H54 (cell line): Measurements from ENCODE around the gene GNL2.

Experiments
- DNase-seq: peaks from one replicate; pipeline ENCODE4 v3.0.0; 2011; ENCODE audit warnings: low spot score, mixed read lengths; ENCODE audit not compliant: insufficient read length
- FAIRE-seq: peaks from 3 replicates; lab custom pipeline; 2011; peaks lifted over from hg19 to GRCh38; lab: Jason Lieb, UNC
- POLR2A ChIP-seq: IDR thresholded peaks from 2 replicates; pipeline ENCODE4 v1.6.1; 2011; ENCODE audit warnings: low read depth, mild to moderate bottlenecking, low read length

The GNL2 gene

DNA sequence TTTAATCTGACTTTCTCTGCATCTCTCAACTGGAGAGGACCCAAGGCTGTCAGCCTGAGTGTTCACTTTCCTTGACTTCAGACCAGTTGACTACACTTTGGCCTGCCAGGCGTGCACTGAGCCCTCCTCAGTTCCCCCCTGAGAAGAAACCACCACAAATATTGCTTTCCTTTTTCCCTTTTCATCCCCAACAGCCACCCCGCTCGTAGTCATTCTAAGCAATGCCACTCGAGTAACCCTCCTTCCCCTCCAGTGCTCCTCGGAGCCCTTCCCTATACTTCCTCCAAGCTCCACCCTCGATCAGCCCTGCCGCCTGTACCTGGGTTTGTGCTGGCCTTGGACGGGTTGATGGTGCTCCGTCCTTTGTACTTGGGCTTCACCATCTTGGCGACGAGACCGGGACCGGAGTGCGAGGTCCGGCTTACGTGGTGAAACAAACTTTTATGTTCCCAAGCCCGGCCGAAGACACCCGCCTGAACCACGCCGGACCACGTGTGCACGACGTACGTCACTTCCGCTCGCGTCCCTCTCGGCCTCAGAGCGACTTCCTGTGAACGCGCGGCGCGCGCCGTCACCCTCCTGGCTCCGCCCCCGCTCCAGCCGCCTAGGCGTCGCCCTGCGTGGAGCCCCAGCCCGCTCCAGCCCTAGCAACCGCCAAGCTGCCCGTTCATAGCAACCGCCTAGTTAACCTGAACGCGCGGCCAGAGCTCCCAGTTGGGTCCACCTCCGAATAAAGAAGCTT is at the start of gene GNL2:
GNL2 (minus strand) TSS at position 498 of the 742 bp plus-strand sequence; CDS start at position 383, 115 bp downstream.
- peak; percentile 89 for TF ChIP-seq POLR2A
- DNase-seq, result peak; percentile 96
- peak; percentile 96 for FAIRE-seq

GRCh38 chr1:37641059-37641458 is 45.3 kb upstream of the GNL2 start:
- FAIRE-seq, result no peak
- DNase-seq, result no peak
- no peak for TF ChIP-seq POLR2A

- TF ChIP-seq POLR2A, result no peak
- DNase-seq (no peak), FAIRE-seq (no peak)
Observed at GRCh38 chr1:37636435-37636834, 40.7 kb upstream of the GNL2 start.

DNA sequence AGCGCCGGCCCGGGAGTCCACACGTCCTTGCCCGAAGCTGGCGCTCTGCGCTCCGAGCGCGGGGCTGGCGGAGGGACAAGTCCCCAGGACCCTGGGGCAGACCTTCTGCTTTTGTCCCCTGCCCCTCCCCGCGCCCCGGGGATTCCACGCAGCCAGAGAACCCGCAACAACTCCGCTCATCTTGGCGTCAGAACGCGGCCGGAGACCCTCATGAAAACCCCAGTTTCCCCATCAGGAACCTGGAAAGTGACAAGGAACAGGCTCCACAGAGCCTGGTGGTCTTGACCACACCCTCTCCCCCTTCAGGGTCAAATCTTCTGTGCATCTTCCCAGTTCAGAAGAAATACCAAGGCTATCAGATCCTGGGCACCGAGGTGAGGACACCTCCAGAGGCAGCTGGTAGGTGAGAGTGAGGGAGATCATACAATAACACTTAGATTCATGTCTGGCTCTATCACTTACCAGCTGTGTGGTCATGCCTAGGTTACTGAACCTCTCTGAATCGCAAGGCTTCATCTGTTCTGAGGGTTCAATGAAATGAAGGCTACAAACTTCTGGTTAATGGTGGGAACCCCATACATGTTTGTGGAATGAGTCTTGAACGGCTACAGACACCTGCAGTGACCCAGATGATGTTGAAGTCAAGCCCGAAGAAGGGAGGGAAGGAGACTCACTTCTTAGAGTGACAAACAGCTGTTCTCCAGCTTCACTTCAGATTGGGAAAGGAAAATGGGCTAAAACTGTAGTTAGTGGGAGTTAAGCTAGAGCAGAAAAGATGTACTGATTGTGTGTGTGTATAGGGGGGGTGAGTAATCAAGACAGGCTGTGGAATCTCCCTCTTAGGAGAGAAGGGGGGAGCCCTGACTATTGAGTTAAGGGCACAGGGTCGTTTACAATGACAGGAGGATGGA is 39.5 kb upstream of the GNL2 start:
- TF ChIP-seq POLR2A, result no peak
- FAIRE-seq, result no peak
- DNase-seq, result no peak

DNA sequence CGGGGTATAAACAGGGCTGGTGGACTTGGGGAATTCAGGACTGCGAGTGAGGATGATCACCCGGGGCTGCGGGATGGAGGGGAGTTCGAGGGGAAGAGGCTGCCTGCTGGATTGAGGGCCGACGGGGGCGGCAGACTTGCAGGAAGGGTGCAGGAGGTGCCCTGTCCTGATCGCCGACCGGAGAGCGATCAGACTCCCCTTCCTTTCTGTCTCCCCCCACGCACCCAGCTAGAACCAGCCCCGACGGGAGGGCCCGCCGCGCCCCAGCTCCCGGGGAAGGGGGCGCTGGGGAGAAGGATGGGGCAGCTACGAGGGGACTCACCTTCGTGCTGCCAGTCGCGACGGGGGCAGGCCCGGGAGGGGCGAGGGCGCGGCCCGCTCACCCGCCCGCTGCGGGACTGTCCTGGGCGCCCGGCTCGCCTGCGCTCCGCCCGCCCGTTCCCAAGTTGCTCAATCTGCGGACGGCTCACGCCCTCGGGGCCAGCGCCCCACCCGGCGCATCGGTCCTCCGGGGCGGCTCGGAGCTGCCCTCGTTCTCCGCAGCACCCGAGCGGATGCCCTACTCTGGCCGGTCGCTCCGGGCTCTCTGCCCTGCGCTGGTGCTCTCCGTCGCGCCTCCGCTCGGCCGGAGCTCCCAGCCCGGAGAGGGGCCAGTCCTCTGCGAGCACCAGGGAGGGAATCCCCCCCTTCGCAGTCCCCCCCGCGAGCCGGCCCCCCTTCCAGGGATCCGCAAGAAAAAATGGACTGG is 38.7 kb upstream of the GNL2 start, which contains the start of gene RSPO1:
RSPO1 (minus strand) TSS at position 649 of the 748 bp plus-strand sequence. CDS start 5,231 bp downstream, outside the sequence.
- TF ChIP-seq POLR2A, result no peak
- DNase-seq (no peak), FAIRE-seq (no peak)

DNA sequence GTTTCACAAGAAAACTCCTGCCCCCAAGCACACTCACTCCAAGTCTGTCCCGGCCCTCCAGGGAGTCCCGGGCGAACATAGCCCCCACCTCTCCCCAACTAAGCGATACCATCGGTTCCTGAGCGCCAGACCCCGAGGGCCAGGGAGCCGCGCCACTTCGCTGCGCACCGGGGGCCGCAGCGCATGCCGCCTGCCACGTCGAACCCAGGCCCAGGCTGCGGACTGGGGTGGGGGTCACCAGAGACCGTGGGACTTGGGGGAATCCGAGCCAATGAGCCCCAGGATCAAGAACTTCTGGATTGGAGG is 38.2 kb upstream of the GNL2 start:
- DNase-seq (no peak), FAIRE-seq (no peak)
- no peak for TF ChIP-seq POLR2A

DNA sequence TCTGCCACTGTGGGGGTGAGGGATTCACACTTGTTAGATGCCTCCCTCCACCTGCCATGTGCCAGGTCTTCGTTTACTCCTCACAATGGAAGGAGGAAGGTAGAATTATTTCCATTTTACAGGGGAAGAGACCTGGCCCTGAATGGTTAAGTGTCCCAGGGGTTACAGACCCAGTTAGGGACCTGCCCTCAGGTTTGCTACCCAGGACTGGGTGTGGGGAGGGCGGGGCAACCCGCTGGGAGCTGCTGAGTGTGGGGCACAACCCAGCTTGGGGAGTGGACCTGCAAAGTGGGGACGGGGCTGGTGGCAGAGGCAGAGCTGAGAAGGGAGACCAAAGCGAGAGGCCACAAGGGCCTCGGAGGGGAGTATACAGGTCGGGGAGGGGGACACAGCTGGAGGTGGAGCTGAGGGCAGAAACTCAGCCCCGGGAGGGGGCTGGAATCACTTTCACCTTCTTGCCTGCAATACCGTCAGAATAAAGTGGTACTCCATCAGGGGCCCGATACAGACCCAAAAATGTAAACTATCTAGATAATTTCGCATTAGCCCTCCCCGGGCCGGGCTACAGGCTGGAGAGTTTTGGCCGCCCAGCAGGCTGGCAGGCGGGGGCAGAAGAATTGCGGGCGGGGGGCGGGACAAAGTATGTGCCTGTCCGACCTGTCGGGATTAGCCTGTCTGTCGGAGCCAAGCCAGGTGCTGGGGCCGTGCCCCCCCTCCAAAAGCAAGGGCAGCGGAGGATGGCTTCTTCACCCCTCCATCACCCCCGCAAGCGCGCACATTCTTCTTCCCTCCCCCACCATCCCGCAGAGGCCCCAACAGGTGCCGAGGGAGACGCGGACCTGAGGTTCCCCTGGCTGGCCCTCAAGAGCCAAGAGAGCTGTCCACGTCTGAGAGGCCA is 37.6 kb upstream of the GNL2 start:
- TF ChIP-seq POLR2A, result no peak
- DNase-seq (no peak), FAIRE-seq (no peak)

GRCh38 chr1:37631036-37631435 is 35.3 kb upstream of the GNL2 start:
- DNase-seq (no peak), FAIRE-seq (no peak)
- no peak for TF ChIP-seq POLR2A

DNA sequence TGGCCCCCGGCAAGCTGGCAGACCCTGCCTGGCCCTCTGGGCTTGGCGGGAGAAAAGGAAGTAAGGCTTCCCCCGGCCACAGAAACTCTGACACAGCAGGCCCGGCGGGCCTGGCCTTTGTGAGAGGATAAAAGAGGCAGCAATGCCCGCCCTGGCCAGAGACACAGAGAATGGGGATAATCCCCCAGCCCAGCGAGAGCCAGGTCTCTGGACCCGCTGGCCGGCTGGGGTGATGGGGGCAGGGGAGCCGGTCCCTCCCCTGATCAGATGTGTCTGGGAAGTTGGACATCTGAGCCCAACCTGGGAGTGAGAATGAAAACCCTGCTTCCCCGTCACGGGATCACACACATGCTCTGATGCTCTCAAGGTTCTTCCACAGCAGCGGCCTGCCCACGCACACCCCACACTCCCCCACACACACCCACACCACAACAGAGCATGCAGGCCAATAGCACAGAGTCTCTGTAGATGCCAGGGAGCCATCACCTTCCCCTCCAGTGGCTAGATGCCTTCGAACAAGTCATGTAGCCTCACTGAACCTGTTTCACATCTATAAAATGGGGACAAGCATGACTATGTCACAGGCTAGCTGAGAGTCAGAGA is 34.8 kb upstream of the GNL2 start:
- TF ChIP-seq POLR2A, result no peak
- FAIRE-seq (no peak), DNase-seq (no peak)

DNA sequence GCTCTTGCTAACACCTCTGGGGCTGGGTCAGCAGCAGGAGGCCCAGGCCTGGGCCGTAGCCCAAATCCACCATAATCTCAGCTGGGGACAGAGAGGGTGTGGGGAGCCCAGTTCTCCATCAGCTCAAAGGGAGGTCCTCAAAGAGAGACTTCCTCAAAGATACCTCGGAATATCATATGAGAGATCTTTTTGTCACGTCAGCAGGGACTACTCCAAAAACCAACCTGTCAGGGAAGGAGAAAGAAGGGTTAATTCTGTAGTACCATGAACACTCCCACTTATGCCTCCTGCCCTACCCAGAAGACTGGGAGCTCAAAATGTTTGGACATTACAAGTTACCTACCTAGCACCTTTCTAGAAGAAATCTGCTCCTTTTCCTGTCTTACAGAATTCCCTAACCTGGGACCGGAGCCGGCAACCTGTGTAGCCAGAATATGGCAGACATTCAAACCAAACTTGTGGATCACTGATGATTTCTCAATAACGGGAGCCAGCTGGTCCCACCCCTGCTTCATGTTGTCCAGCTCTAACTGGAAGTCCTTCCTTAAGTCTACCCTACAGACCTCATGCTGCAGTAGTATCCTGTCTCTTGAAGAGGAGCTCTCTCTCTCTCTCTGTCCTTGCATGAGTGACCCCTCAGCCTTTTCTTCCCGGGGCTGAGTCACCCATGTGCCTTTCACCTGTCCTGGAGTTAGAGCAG is 34.1 kb upstream of the GNL2 start:
- DNase-seq (no peak), FAIRE-seq (no peak)
- TF ChIP-seq POLR2A, result no peak

GRCh38 chr1:37629008-37629407 is 33.3 kb upstream of the GNL2 start:
- no peak for DNase-seq
- no peak for TF ChIP-seq POLR2A
- FAIRE-seq, result no peak

- DNase-seq, result no peak
- no peak for TF ChIP-seq POLR2A
- no peak for FAIRE-seq
Observed at GRCh38 chr1:37628026-37628556, 32.4 kb upstream of the GNL2 start.

DNA sequence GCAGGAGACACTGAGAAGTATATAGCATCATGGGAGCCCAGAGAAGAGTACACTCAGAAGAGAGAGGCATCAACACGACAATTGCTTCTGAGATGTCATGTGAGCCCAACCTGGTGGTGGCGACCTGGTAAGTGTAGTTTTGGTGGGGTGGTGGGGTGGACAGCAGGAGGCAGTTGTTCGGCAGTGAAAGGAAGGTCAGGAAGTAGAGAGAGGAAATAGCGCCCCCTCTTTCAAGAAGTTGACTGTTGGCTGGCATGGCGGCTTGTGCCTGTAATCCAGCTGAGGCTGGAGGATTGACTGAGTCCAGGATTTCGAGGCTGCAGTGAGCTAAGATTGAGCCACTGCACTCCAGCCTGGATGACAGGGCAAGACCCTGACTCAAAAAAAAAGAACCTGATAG is 26.4 kb upstream of the GNL2 start:
- DNase-seq, result no peak
- TF ChIP-seq POLR2A, result no peak

More for the DNA sequence above, 26.4 kb upstream of the GNL2 start:
- FAIRE-seq, result no peak
